Activated T-cell treated with anti-CD3 and anti-CD28 coated beads for 4 hours (primary cell): ENCODE data around the gene IFNG-AS1.
A peak's percentile ranks its signal among the peaks of the same experiment; 100 is the strongest.

Experiments
- DNase-seq: peaks from one replicate; pipeline ENCODE4 v3.0.0-alpha.2; 2020

Gene IFNG-AS1

DNA sequence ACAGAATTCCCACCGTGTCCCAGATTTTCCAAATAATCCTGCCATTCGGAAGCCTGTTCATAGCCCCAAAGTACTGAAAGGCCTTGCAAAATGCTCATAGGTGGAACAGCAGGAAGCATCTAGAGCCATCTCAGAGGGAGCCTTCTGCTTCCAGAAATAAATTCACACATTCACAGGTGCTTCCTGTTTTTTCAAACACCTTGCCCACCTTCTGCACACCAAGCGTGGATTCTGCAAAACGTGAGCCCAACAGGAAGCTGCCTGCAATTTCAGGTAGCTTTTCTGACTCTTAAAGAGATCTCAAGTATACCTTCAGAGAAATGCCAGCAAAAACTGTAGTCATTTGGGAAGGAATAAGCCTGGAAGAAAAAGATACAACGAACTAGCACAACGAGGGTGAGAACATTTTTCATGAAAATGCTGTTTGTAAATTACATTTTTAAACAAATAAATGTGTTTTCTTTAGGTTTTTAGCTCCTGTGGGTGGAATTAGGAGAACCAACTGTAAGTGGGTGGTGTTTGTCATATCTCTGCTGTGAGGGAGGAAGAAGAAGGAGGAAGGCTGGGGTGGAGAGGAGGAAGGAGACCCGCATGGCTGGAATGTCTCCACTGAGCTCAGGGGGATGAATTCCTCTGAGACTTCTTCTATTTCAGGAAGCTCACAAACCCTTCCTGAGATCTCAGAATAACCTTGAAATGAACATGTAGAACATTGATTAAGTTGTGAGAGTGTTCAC lies at the start of gene IFNG-AS1:
Gene IFNG-AS1, plus strand, starts transcription at position 264 of the 737 bp plus-strand sequence.
- no peak for DNase-seq

- no peak for DNase-seq
These were observed 49.6 kb upstream of the IFNG-AS1 start for GRCh38 chr12:67939611-67940010.

DNA sequence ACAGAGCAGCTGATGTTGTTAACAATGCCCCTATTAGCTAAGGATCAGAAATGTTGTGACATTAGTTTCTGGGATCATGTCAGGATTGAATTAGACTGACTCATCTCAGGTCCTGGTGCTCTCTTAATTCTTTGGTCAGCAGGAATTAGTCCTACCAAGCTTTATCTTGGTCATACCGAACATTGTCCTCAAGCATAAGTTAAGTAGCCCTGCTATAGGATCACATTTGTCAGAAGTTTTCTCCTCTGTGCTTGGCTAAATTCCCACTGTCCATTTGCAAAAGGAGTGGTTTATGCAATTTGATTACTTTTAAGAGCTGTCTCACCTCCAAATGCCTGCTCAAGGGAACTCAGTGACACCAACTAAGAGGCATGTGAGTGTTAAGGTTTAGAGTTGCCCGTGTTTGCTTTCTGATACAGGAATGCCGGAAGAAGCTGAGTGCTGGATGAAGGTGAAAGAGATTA lies 48.4 kb upstream of the IFNG-AS1 start:
- no peak for DNase-seq

- DNase-seq, result no peak
These were observed 46.5 kb upstream of the IFNG-AS1 start for GRCh38 chr12:67942724-67943123.

DNA sequence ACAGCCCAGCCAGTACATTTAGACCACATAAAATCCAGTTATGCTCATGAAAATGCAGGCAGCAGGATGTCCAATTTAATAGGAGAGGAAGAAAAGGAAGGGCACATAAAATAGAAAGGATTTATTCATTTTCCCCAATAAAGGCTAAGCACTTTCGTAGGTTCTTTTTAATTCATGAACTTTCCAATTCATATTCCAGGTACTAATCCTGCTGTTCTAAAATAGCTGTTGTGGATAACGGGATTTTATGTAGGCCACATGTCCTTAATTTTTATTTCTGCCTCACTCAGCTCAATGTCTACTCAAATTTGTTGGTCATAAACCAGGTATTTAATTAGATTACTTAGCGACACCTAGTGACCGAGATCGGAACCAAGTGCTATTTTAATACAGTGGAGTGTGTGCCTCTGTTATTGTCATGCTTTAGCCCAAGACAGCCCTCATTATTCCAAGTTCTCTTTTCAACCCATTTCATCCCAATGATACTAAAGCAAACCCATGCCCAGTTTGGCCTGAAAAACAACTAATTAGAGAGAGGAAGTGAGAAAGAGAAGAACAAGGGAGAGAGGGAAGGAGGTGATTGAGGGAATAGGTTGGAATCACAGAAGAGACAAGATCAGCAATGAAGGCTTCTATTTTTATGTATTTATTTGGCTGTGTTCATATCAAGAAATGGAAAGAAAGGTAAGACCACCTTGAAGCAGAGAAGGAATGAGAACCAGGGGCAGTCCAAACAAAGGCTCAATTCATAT lies 45.9 kb upstream of the IFNG-AS1 start:
- peak; percentile 64 for DNase-seq

DNA sequence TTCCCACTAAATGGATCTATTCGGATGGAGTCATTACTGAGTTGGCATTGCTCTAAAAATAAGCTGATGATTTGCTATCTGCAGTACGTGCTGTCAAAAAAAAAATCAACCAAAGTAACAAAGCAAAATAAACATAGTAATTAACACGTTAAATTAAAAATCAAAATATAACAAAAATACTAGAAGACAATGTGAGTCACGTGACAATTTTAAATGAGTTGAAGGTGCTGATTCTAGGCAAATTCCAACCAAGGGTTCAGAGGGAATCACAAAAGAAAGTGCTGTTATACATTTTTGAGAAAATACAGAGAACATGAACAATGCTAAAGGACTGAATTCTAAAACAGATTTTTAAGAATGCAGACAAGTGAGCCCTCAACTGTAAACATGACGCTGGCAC lies 45.2 kb upstream of the IFNG-AS1 start:
- DNase-seq, result no peak

- DNase-seq, result no peak
These were observed 36.5 kb upstream of the IFNG-AS1 start for GRCh38 chr12:67952787-67953186.

GRCh38 chr12:67957383-67957782 lies 31.9 kb upstream of the IFNG-AS1 start:
- DNase-seq, result no peak

- DNase-seq, result no peak
These were observed 31.1 kb upstream of the IFNG-AS1 start for GRCh38 chr12:67958187-67958586.

DNA sequence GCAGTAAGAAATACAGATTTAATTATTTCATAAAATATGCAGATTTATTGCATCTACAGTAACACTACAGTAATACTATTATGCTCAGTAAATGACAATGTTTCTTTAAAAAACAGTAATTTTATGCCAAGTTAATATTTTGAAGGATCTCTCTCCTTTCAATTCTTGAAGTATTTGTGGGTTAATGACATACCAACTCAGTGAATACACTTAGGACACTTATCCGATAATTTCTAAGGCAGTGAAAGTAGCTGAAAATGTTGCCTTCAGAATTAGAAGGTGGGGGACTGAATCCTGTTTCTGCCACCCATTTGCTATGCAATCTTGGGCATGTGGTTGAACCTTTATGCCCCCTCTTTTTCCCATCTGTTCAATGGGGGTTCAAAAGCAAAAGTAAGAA lies 24.8 kb upstream of the IFNG-AS1 start:
- no peak for DNase-seq

DNA sequence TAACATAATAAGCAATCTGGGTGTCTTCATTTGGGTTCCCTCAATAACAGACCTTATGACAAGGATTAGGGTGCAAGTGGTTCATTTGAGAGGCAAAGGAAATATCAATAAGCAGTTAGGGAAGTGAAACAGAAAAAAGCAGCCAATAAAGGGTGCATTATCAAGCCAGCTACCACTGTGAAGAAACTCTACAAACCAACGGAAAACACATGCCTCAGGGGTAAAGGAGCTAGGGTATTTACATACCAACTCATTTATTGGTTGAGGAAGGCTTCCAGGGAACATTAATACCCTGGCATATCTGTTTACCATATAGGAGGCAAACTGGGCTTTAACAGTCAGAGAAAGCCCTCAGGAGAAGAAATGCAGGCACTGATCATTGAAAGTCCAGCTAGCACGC lies 22.7 kb upstream of the IFNG-AS1 start:
- DNase-seq, result no peak

GRCh38 chr12:67968321-67968720 lies 20.9 kb upstream of the IFNG-AS1 start:
- DNase-seq, result no peak

GRCh38 chr12:67968725-67969124 lies 20.5 kb upstream of the IFNG-AS1 start:
- DNase-seq, result no peak

- no peak for DNase-seq
These were observed 20.0 kb upstream of the IFNG-AS1 start for GRCh38 chr12:67969134-67969802.

DNA sequence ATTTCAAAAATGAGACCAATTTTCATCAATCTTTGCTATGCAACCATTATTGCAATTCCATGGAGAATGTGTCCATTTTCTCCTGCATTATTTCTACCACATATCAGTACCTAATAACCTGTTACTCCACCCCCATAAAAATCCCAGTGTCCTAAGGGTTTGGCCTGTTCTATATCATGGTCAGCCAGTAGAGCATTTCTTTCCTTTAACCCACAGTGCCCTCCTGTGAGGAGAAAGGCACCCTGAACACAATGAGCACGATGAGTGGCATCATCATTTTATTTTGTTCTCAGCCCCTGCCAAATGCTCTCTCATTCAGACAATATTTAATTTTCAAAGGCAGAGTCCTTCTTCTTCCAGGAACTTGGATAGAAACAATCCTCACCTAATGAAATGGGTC lies 11.6 kb upstream of the IFNG-AS1 start:
- DNase-seq, result no peak

GRCh38 chr12:67980391-67980790 lies 8.9 kb upstream of the IFNG-AS1 start:
- DNase-seq, result no peak

DNA sequence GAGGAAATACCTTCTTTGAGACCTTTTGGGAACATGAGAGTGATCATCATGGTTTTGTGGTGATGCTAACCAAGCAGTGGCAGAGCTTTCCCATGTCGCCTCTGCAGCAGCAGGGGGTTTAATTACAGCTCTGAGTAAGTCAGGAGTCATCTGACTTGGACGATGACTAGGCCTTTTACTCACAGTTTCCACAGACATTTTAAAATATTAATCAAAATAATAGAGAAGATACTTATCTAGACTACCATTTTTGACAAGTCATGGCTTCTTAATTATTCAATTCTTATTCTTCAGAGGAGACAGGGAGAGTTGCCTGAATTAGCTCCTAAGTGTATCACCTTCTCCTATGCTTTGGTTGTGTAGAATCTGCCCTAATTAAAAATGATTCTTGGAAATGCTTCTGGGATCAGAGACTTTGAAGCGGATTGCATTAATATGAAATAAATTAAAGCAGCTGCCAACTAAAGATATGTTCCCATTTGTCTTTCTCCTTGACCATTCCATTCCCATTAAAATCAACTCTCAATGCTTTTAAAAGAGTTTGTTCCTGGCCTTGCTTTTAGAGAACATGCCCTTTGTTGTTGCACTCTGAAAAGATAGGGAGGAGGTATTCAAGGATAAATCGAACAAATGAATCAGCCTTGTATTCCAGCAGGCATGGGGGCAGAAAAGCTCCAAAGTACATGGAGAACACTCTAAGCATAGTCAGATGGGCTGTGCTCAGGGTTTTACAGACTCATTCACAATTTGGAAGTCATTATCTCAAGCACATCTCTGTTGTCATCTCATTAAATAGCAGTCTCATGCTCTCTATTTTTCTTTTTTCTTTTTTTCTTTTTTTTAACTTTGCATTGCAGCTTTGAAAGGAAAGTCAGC lies 7.7 kb upstream of the IFNG-AS1 start:
- DNase-seq, result no peak

DNA sequence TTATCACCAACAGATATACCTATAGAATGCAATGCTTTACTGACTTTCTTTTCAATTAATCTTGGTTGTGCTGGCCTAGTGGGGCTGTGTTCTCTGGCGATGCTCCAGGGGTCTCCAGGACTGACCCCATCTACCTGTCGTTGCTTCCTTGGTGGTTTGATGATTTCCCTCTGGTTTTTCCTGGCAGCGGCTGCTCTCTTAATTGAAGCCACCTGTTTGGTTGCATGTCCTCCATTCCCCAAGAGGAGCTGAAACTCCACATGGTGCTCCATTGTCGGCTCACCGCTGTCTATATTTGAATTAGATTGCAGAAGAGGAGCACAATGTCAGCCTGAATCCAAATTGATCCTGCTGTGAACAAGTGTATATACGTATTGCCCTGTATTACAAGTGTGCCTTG lies 7.1 kb upstream of the IFNG-AS1 start:
- no peak for DNase-seq

GRCh38 chr12:67986632-67987031 lies 2.6 kb upstream of the IFNG-AS1 start:
- DNase-seq, result no peak

- no peak for DNase-seq
These were observed 636 bp upstream of the IFNG-AS1 start for GRCh38 chr12:67988601-67989021.

GRCh38 chr12:67991158-67991557 lies 1.9 kb downstream of the IFNG-AS1 start:
- peak; percentile 0 for DNase-seq

DNA sequence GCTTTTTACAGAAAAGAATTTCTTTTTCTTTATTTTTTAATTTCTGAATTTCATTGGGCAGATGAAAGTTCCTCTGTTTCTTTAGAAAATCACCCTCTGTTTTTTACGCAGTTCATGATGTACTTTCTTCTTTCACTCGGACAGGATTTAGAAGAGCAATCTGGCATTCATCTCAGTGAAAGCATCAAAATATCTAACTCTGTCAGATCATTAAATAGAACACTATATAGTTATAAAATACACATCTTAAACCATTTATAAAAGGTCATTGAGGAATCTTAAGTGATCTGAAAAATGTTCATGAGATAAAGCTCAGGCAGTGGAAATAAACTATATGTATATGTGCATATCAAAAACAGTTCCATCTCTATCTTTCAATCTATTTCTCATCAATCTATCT lies 3.9 kb downstream of the IFNG-AS1 start:
- DNase-seq, result no peak

DNA sequence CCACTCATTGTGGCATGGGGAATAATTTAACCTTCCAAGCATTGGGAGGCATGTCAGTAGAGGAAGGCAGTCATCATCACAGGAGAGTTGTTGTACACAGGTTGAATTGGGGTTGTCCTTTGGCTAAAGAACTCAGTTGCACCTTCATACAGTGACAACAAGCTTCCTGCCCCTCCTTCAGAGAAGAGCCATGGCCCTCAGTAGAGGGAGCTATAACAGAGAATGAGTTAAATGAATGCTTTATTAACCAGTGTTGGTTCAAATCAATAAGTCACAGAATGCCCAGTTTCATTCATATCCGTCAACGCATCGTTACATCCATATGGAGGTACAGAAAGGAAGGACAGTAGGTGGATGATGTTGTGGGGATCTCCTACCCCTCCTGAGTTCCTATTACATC lies 4.8 kb downstream of the IFNG-AS1 start:
- DNase-seq, result no peak
